Measurements from ENCODE around the gene SLK. TPM values are rescaled to one million over a fixed set of nuclear protein-coding genes. Genes with fewer than 3 reads are reported as not detected.
A peak's percentile ranks its signal among the peaks of the same experiment; 100 is the strongest.

The SLK gene
- total and polyA plus RNA-seq, 4 donors: 13.3 to 86.4 (median 31.3) TPM

DNA sequence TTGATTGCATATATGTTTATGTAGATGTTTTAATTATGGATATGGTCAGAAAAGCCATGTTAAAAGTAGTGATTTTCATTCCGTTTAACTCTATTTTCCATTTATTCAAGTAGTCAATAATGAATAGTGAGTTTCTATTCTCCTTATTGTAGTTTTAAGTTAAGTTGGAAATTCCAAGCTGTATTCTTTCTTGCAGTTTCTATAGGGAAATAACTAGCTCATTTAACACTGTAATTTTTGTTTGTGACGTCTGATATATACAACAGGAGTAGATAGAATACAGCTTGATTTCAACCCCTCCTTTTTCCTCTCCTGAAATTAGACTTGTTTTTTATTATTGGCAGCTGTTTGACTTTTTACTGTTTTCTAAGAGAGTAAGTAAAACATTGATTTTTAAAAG is 47.2 kb downstream of the SLK start:
- Histone ChIP-seq H3K27me3 (ENCODE audit: control insufficient read depth in 3 of 3, insufficient read depth in 3 of 3, low read length in 2 of 3) (no peaks in the 10 kb centered on the region), H3K9me3 (ENCODE audit: control insufficient read depth in 4 of 4, insufficient read depth in 3 of 4, low read length in 3 of 4) (no peaks in the 10 kb centered on the region), H3K4me1 (ENCODE audit: control insufficient read depth in 5 of 5, insufficient read depth in 5 of 5, low read length in 5 of 5) (peaks cover 0 to 5% (median 0%) of the 10 kb centered on the region in 5 donors), H3K36me3 (ENCODE audit: control insufficient read depth in 4 of 4, insufficient read depth in 4 of 4, low read length in 4 of 4) (peaks cover 6 to 31% (median 10%) of the 10 kb centered on the region in 4 donors), H3K4me3 (no peak overlapping the region), H3K27ac (ENCODE audit: low read depth in 1 of 2, low read length in 1 of 2) (no peak overlapping the region), H3K9ac (ENCODE audit: insufficient read depth in 1 of 2, low read length in 2 of 2) (no peak overlapping the region)
- 90 to 94% methylated on average over 2 of the region's 2 CpGs for WGBS, 2 donors
- ATAC-seq (ENCODE audit: insufficient read depth, low FRiP score): no peak
- TF ChIP-seq, protein P1, sequence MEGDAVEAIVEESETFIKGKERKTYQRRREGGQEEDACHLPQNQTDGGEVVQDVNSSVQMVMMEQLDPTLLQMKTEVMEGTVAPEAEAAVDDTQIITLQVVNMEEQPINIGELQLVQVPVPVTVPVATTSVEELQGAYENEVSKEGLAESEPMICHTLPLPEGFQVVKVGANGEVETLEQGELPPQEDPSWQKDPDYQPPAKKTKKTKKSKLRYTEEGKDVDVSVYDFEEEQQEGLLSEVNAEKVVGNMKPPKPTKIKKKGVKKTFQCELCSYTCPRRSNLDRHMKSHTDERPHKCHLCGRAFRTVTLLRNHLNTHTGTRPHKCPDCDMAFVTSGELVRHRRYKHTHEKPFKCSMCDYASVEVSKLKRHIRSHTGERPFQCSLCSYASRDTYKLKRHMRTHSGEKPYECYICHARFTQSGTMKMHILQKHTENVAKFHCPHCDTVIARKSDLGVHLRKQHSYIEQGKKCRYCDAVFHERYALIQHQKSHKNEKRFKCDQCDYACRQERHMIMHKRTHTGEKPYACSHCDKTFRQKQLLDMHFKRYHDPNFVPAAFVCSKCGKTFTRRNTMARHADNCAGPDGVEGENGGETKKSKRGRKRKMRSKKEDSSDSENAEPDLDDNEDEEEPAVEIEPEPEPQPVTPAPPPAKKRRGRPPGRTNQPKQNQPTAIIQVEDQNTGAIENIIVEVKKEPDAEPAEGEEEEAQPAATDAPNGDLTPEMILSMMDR (IDR thresholded peaks at IDR 0.05; ENCODE audit: control extremely low read depth, extremely low read depth): no peak
- DNase-seq: no peak

DNA sequence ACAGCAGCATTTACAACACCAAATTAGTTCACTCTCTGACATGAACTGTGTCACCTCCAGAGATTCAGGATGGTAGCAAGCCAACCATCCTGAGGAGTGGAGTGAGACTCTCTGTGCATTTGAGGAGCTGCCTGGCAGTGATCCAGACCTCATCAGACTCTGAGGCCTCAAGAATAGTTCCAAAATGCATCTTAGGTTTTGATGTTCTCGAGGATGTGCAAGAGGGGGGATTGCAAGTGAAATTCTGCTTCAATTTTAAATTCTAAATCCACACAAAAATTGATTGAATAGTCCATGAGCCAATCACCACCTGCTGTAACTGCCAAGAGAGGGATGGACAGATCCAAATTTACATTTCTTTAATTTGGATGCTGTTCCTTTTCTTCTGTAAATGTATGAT is 49.7 kb downstream of the SLK start:
- no peak overlapping the region for H3K27ac ChIP-seq (ENCODE audit: low read depth in 1 of 2, low read length in 1 of 2)

DNA sequence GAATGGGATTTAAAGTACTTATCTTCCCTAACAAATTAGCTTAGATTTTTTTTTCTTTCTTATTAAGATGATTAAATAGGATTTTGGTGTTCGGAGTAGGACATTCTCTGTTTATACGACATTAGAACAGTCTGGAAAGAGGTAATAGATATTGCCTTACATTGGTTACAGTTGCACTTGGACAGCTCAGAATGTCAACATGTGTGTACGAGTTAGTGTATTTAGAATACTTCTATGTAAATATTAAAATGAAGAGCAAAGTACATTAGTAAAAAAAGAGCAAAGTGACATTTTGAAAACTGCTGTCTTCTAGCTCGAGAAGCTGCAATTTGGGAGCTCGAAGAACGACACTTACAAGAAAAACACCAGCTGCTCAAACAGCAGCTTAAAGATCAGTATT is 51.5 kb downstream of the SLK start:
- TF ChIP-seq, protein P1 (IDR thresholded peaks at IDR 0.05; ENCODE audit: control extremely low read depth, extremely low read depth): no peak
- ATAC-seq (ENCODE audit: insufficient read depth, low FRiP score): no peak
- Histone ChIP-seq H3K4me3 (no peak overlapping the region), H3K9me3 (ENCODE audit: control insufficient read depth in 4 of 4, insufficient read depth in 3 of 4, low read length in 3 of 4) (no peaks in the 10 kb centered on the region), H3K9ac (ENCODE audit: insufficient read depth in 1 of 2, low read length in 2 of 2) (no peak overlapping the region), H3K27ac (ENCODE audit: low read depth in 1 of 2, low read length in 1 of 2) (no peak overlapping the region), H3K27me3 (ENCODE audit: control insufficient read depth in 3 of 3, insufficient read depth in 3 of 3, low read length in 2 of 3) (no peaks in the 10 kb centered on the region), H3K4me1 (ENCODE audit: control insufficient read depth in 5 of 5, insufficient read depth in 5 of 5, low read length in 5 of 5) (peaks cover 0 to 2% (median 0%) of the 10 kb centered on the region in 5 donors), H3K36me3 (ENCODE audit: control insufficient read depth in 4 of 4, insufficient read depth in 4 of 4, low read length in 4 of 4) (peaks cover 17 to 59% (median 33%) of the 10 kb centered on the region in 4 donors)
- DNase-seq: no peak
- WGBS, 2 donors: 94 to 96% methylated on average over 6 of the region's 6 CpGs

More for the DNA sequence above, 49.7 kb downstream of the SLK start:
- WGBS, 2 donors: 73 to 89% methylated on average over 1 of the region's 1 CpG
- Histone ChIP-seq H3K4me1 (ENCODE audit: control insufficient read depth in 5 of 5, insufficient read depth in 5 of 5, low read length in 5 of 5) (no peaks in the 10 kb centered on the region), H3K9ac (ENCODE audit: insufficient read depth in 1 of 2, low read length in 2 of 2) (no peak overlapping the region), H3K27me3 (ENCODE audit: control insufficient read depth in 3 of 3, insufficient read depth in 3 of 3, low read length in 2 of 3) (no peaks in the 10 kb centered on the region), H3K9me3 (ENCODE audit: control insufficient read depth in 4 of 4, insufficient read depth in 3 of 4, low read length in 3 of 4) (no peaks in the 10 kb centered on the region), H3K4me3 (no peak overlapping the region), H3K36me3 (ENCODE audit: control insufficient read depth in 4 of 4, insufficient read depth in 4 of 4, low read length in 4 of 4) (peaks cover 11 to 50% (median 26%) of the 10 kb centered on the region in 4 donors)
- TF ChIP-seq, protein P1 (IDR thresholded peaks at IDR 0.05; ENCODE audit: control extremely low read depth, extremely low read depth): no peak
- ATAC-seq (ENCODE audit: insufficient read depth, low FRiP score) (no peak), DNase-seq (peak in 1 of 3 donors; percentile 30)

DNA sequence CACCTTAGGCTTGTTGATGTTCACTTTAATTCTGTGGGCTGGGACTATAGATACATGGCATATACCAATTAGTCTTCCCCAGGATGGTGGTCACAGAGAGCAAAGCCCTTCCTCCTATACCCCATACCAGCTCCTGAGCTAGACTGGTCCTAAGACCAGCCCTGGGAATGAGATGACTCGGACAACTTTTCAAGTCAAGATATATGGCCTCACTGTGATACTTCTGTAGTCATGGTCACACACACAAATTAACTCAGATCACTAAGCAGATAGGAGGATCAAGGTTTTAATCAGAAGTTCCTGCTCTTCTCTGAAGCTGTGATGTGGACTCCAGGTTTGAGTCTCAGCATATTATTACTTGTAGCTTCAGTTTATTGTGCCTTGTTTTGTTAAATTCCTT is 53.1 kb downstream of the SLK start:
- TF ChIP-seq, protein P1 (IDR thresholded peaks at IDR 0.05; ENCODE audit: control extremely low read depth, extremely low read depth): no peak
- no peak for ATAC-seq (ENCODE audit: insufficient read depth, low FRiP score)
- H3K36me3 ChIP-seq (ENCODE audit: control insufficient read depth in 4 of 4, insufficient read depth in 4 of 4, low read length in 4 of 4): peaks cover 28 to 61% (median 41%) of the 10 kb centered on the region in 4 donors
- H3K4me3 ChIP-seq: no peak overlapping the region
- H3K9me3 ChIP-seq (ENCODE audit: control insufficient read depth in 4 of 4, insufficient read depth in 3 of 4, low read length in 3 of 4): no peaks in the 10 kb centered on the region
- H3K27me3 ChIP-seq (ENCODE audit: control insufficient read depth in 3 of 3, insufficient read depth in 3 of 3, low read length in 2 of 3): no peaks in the 10 kb centered on the region
- H3K4me1 ChIP-seq (ENCODE audit: control insufficient read depth in 5 of 5, insufficient read depth in 5 of 5, low read length in 5 of 5): peaks cover 0 to 2% (median 0%) of the 10 kb centered on the region in 5 donors
- WGBS, 2 donors: 83 to 96% methylated on average over 1 of the region's 1 CpG
- no peak overlapping the region for H3K27ac ChIP-seq (ENCODE audit: low read depth in 1 of 2, low read length in 1 of 2)
- no peak for DNase-seq
- no peak overlapping the region for H3K9ac ChIP-seq (ENCODE audit: insufficient read depth in 1 of 2, low read length in 2 of 2)

Data from lung (tissue), 12 donors.